Testis (tissue), 5 donors: Measurements from ENCODE around the gene UGT2A1. TPM values are rescaled to one million over a fixed set of nuclear protein-coding genes. Genes with fewer than 3 reads are reported as not detected.

Experiments used
- DNase-seq: peaks from one replicate; pipeline ENCODE4 v3.0.0-alpha.2; 2019
- H3K27ac ChIP-seq, 2 donors: fragments of 200-600 bp; sonication (generic); one replicate each; pipeline ENCODE4 v1.5.1; 2019
- H3K27me3 ChIP-seq: fragments of 200-600 bp; sonication (generic); one replicate; pipeline ENCODE4 v1.5.1; 2019
- H3K36me3 ChIP-seq: fragments of 200-600 bp; sonication (generic); one replicate; pipeline ENCODE4 v1.5.1; 2017; ENCODE audit warnings: low read depth; ENCODE audit errors: missing control alignments
- H3K4me1 ChIP-seq: fragments of 200-600 bp; sonication (generic); one replicate; pipeline ENCODE4 v1.5.1; 2019
- H3K4me3 ChIP-seq, 2 donors: fragments of 200-600 bp; sonication (generic); one replicate each; pipeline ENCODE4 v1.5.1; 2017 to 2019
- H3K9me3 ChIP-seq: fragments of 200-600 bp; sonication (generic); one replicate; pipeline ENCODE4 v1.5.1; 2017
- POLR2A ChIP-seq: fragments of 450-650 bp; IDR thresholded peaks from one replicate; pipeline ENCODE4 v1.6.1; 2017; ENCODE audit warnings: antibody characterized with exemption, mild to moderate bottlenecking, moderate library complexity
- WGBS, 2 donors: methylation state at CpG; one replicate each; pipeline ENCODE4 v1.1.5; 2018; 5-methylcytosine and 5-hydroxymethylcytosine counted together
- intact Hi-C: fragments of 100-400 bp; cut with DNase I; formaldehyde crosslinking; loops from one replicate; pipeline ENCODE4 v1.15.1; 2023; ENCODE audit warnings: low total_unique reads
- long read RNA-seq, 2 donors: transcript quantifications; one replicate each; lab custom pipeline, GENCODE V29; 2026
- polyA plus RNA-seq: library from polyadenylated mRNA; stranded (reverse); fragments of 350-450 nt; fragmentation: Illumina TruSeq; extraction: RNeasy Lipid Tissue Mini Kit (QIAGEN cat#74804); gene quantifications from one replicate; pipeline ENCODE4 v1.2.3, GENCODE V29; 2014; ENCODE audit warnings: low read depth, low replicate concordance; ENCODE audit not compliant: insufficient read depth
- total RNA-seq, 2 donors: library from RNA; depleted of rRNA; stranded (reverse); fragments of >200 nt; gene quantifications; one replicate each; pipeline ENCODE4 v1.2.3, GENCODE V29; 2016
- TF ChIP-seq, protein P1 (sequence below), 3 experiments: fragments of 450-650 bp in 2 of 3; fragments of 200-600 bp in 1 of 3; sonication (generic) in 1 of 3; IDR thresholded peaks; one replicate each; pipeline ENCODE4 v1.5.1; 2016 to 2019; ENCODE audit warnings: antibody characterized with exemption in 3 of 3, mild to moderate bottlenecking in 2 of 3, moderate library complexity in 1 of 3

UGT2A1 gene
- total RNA-seq = under 1 TPM in 1 of 2 donors, not detected in 1; 0.12 TPM
- not detected for polyA plus RNA-seq
- long read RNA-seq, donor 1 = 0 reads
- long read RNA-seq, donor 2 = 0 reads

DNA sequence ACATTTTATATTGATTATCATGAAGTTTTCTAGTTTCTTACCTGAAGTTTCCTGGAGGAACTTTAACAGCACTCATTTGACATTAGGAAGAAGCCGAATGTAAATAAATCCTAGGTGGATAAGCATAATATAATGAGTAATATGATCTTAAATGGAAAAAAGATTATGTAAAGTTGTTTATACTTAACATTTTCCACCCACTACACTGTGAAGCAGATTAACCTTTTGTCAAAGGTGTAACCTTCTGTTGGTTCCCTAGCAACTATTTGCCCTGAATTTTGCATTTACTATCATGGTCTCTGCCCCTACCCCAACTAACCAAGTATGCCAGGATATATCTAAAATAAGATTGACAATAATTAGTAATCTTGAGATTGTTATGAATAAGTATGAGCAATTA, at the start of gene UGT2A1:
UGT2A1 (minus strand) TSS at position 101 of the 400 bp plus-strand sequence. CDS start 5,603 bp downstream, outside the sequence.
- Histone ChIP-seq H3K36me3 (no peaks in the 10 kb centered on the region), H3K9me3 (no peaks in the 10 kb centered on the region), H3K27ac (no peak within 1 kb of the TSS), H3K4me3 (peak within 1 kb of the TSS in 1 of 2 donors; percentile 1), H3K27me3 (no peaks in the 10 kb centered on the region), H3K4me1 (no peaks in the 10 kb centered on the region)
- no peak for DNase-seq
- no peak for TF ChIP-seq POLR2A
- TF ChIP-seq, protein P1, sequence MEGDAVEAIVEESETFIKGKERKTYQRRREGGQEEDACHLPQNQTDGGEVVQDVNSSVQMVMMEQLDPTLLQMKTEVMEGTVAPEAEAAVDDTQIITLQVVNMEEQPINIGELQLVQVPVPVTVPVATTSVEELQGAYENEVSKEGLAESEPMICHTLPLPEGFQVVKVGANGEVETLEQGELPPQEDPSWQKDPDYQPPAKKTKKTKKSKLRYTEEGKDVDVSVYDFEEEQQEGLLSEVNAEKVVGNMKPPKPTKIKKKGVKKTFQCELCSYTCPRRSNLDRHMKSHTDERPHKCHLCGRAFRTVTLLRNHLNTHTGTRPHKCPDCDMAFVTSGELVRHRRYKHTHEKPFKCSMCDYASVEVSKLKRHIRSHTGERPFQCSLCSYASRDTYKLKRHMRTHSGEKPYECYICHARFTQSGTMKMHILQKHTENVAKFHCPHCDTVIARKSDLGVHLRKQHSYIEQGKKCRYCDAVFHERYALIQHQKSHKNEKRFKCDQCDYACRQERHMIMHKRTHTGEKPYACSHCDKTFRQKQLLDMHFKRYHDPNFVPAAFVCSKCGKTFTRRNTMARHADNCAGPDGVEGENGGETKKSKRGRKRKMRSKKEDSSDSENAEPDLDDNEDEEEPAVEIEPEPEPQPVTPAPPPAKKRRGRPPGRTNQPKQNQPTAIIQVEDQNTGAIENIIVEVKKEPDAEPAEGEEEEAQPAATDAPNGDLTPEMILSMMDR (IDR thresholded peaks at IDR 0.05) = no peak
- 88 to 91% methylated on average over 1 of the region's 1 CpG for WGBS, 2 donors
- intact Hi-C loops = no loop called here

DNA sequence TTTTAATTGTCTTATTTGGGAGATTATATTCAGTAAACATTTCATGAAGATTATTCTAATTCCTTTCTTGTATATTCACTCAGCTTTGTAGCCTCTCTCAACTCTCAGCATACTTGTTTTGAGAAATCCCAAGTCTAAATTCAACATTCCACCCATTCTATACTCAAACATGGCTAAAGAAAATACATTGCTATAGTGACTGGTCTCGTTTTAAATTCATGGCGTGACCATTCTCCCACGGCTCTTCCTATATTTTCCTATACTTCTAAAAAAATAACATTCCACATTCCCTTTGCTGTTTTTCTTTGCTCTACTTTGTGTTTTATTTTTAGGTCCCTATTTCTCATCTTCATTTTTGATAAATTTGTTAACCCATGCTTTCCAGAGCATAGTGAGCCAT, 49.2 kb upstream of the UGT2A1 start:
- WGBS, 2 donors = 89 to 91% methylated on average over 3 of the region's 3 CpGs
- H3K36me3 ChIP-seq = no peaks in the 10 kb centered on the region
- intact Hi-C loops = no loop called here
- H3K4me3 ChIP-seq = no peak overlapping the region
- H3K4me1 ChIP-seq = no peaks in the 10 kb centered on the region
- H3K27ac ChIP-seq = no peak overlapping the region
- TF ChIP-seq, protein P1 (IDR thresholded peaks at IDR 0.05) = no peak
- no peak for TF ChIP-seq POLR2A
- no peak for DNase-seq
- H3K27me3 ChIP-seq = no peaks in the 10 kb centered on the region
- H3K9me3 ChIP-seq = no peaks in the 10 kb centered on the region

DNA sequence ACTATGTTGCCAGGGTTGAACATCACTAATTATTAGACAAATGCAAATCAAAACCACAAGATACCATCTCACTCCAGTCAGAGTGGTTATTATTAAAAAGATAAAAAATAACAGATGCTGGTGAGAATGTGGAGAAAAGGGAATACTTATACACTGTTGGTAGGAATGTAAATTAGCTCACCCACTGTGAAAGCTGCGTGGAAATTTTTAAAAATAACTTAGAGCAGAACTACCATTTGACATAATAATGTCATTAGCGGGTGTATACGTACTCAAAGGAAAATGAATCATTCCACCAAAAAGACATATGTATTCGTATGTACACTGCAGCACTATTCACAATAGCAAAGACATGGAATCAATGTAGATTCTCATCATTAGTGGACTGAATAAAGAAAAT, 48.6 kb upstream of the UGT2A1 start:
- no peaks in the 10 kb centered on the region for H3K27me3 ChIP-seq
- intact Hi-C loops = no loop called here
- H3K4me3 ChIP-seq = no peak overlapping the region
- H3K9me3 ChIP-seq = no peaks in the 10 kb centered on the region
- TF ChIP-seq, protein P1 (IDR thresholded peaks at IDR 0.05) = no peak
- no peak for TF ChIP-seq POLR2A
- H3K4me1 ChIP-seq = no peaks in the 10 kb centered on the region
- WGBS, 2 donors = 88 to 91% methylated on average over 4 of the region's 4 CpGs
- no peak overlapping the region for H3K27ac ChIP-seq
- no peaks in the 10 kb centered on the region for H3K36me3 ChIP-seq
- DNase-seq = no peak

GRCh38 chr4:69697536-69698242, 44.6 kb upstream of the UGT2A1 start:
- H3K9me3 ChIP-seq = no peaks in the 10 kb centered on the region
- 91 to 100% methylated on average over 1 of the region's 1 CpG for WGBS, 2 donors
- intact Hi-C loops = no loop called here

More at GRCh38 chr4:69697536-69698242, 44.6 kb upstream of the UGT2A1 start:
- Histone ChIP-seq H3K27ac (no peak overlapping the region), H3K36me3 (no peaks in the 10 kb centered on the region), H3K27me3 (no peaks in the 10 kb centered on the region), H3K4me1 (no peaks in the 10 kb centered on the region), H3K4me3 (no peak overlapping the region)
- TF ChIP-seq, protein P1 (IDR thresholded peaks at IDR 0.05) = no peak
- TF ChIP-seq POLR2A = no peak
- DNase-seq = no peak
